Stimulated activated CD4-positive, alpha-beta T cell treated with anti-CD3 and anti-CD28 coated beads, Interleukin-4, amount 100 ng/mL, for 4 hours (primary cell): Measurements from ENCODE around the gene RASSF3.
"Not testable (repeated sequence)": the region's sequence is repeated elsewhere in the genome, so short reads cannot be mapped to it uniquely, and the experiment has no call there.

Experiments used
- DNase-seq, 2 experiments: peaks; one replicate each; pipeline ENCODE4 v3.0.0-alpha.2; 2020

Gene RASSF3, protein sequence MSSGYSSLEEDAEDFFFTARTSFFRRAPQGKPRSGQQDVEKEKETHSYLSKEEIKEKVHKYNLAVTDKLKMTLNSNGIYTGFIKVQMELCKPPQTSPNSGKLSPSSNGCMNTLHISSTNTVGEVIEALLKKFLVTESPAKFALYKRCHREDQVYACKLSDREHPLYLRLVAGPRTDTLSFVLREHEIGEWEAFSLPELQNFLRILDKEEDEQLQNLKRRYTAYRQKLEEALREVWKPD

DNA sequence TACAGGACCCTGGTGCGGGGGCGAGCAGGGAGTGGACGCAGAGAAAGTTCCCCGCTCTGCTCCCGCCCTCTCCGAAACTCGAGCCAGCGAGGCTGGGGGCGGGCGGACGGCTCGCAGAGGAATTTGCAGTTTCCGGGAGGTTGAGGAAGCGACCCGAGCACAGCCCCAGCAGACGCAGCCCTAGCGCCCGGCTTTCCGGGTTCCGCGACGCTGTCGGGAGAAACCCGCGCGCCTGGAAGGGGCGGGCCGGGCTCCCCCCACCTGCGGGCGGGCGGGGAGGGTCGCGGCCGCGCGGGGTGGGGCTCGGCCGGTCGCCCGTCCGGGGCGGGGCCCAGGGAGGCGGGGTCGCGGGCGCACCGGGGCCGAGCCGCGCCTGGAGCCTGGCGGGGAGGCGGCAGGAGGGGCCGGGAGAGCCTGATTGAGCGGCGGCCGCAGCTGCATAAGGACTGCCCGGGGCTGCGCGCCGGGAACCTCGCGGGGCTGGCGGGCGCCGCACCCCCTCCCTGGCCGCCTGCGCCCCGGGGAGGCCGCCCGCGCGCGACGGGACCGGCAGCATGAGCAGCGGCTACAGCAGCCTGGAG lies at the start of gene RASSF3:
Gene RASSF3, plus strand, starts transcription at position 417 of the 581 bp plus-strand sequence. Its CDS starts 138 bp downstream, at position 555.
- DNase-seq = peak; percentile 58 to 77

DNA sequence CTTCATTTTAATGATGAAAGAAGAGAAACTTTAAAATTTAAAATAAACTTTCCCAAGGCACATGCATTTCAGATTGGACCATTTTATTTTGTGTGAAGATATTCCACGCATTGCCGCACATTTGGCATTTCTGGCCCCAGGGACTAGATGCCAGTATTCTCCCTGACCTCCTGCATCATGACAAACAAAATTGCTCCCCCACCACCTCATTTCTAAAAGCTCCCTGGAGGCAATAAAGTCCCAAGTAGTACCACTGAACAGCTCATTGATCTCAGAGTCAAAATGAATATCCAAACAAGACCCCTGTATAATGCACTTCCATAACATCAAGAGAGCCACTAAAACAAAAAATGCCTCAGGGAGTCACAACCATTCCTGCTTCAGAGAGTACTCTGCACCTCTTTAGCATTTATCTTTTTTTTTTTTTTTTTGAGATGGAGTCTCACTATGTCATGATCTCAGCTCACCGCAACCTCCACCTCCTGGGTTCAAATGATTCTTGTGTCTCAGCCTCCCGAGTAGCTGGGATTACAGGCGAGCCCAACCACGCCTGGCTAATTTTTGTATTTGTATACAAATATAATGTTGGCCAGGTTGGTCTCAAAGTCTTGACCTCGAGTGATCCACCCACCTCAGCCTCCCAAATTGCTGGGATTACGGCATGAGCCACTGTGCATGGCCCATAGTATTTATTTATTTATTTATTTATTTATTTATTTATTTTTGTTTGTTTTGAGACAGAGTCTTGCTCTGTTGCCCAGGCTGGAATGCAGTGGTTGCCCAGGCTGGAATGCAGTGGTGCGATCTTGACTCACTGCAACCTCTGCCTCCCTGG lies 48.8 kb upstream of the RASSF3 start:
- no peak for DNase-seq

DNA sequence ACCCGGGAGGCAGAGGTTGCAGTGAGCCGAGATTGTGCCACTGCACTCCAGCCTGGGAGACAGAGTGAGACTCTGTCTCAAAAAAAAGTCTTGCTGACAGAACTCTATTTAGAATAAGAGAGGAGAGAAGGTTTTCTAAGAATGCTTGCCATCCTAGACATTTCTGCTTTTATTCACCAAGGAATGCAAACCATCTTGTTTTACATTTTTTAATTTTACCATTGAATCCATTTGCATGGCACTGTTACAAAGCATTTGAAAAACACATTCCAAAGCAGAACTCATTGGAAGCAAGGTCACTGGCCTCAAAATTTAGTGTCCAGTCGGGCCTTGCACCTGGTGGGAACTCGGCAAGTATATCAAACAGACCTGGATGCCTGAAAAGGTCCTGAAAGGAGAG lies 44.2 kb upstream of the RASSF3 start:
- DNase-seq = no peak

DNA sequence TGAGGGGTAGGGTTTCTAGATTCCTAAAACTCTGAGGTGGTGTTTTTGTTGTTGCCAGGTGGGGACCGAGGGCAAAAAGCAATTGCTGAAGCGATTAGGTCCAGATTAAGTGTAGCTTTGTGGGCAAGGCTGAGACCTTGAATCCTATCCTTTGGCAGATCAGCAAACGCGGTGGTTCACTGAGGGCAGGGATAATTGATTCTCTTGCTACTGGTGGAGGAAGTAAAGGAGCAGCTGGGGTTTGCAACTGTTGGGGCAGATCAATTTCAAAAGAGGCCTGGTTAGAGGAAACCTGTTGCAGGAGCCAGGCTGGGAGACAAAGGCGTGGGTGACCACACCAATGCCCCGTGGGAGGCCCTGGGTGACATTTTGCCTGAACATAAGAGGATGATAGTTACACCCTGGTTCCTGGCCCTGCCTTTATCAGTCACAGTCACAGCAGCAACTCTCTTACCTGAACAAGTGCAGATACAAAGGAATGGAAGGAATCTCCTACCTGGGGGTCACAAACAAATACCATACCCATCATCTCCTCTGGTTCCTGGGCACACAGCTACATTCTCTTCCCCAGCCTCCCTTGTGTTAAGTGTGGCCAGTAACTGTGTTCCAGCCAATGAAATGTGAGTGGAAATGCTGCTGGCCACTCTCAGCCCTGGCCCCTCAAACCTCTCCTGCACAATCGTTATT lies 43.3 kb upstream of the RASSF3 start:
- DNase-seq = no peak

DNA sequence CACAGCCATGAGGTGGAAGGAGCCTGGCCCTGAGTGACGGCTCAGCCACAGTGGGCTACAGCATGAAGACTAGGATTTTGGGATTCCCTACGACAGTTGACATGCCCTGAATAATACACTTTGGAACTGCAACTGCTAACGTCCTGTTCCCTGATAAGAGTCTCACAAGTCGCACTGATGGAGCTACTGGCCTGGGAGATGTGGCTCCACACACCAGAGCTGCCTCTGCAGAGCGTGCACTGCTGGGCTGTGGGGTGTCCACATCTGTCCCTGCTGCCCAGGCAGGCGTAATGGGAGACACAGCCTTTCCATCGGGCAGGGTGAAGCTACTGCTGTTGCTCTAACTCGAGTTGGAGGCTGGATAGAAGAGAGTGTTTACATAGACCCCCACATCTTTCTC lies 42.7 kb upstream of the RASSF3 start:
- no peak for DNase-seq

DNA sequence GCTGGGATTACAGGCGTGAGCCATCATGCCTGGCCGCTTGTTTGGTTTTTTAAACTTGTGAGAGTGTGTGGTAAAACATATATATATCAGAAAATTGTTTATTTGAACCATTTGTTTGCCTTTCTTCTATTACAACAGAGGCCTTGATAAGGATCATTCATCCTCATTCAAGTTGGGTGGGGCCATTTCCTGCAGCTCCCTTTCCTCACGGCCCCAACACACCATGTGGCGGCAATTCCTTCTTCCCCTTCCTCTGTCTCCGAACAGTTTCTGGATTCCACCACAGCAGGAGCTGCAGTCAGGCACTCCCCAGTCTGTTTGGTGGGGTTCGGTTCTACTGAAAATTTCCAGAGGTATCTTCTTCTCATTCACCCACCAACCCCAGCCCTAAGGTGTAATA lies 42.0 kb upstream of the RASSF3 start:
- no peak for DNase-seq

DNA sequence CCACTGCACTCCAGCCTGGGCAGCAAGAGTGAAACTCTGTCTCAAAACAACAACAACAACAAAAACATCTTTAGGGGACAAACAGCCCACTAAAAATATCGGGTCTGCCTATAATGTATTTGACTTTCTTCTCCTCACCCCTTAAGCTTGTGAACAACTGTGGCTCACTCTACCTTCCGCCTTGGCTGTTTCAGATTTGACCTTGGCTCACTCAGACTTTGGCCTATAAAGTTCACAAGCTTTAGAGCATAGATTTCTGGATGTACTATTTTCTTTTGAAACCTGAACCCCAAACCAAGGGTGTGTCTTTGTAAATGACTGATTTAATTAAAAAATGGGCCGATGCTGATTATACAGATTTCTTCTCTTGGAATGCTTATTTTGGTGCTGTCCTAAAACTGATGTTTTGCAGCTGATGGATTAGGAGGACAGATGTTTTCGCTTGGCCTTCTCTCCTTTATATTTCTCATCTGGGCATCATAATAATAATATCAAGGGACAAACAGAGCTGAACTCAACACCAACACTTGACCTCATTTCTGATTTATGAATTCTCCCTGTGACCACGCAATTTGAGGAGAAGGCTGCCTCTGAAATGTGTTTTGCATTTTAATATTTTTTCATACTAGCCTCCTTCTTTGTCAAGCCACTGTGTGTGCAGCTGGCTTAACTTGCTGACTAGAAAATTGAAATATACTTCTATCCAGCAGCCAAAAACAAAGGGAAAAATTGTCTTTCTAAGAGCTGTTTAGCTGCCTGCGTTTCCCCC lies 40.2 kb upstream of the RASSF3 start:
- no peak for DNase-seq

DNA sequence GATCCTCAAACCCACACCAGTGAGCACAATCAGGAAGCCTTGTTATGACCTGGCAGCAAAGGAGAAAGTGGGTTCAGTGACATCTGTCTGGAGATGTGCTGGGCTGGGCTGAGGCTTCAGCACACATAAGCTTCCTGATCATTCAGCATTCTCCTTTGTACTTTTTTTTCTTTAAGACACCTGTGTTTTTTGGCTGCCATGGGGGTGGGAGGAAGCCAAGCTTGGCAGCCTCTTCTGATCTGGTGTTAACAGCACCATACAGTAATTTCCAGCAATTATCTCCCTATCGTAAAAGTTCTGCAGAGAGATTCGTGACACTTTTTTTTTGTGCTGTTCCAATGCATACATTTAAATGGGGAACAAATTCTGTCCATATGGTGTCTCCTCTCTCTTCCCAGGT lies 38.9 kb upstream of the RASSF3 start:
- DNase-seq = no peak

DNA sequence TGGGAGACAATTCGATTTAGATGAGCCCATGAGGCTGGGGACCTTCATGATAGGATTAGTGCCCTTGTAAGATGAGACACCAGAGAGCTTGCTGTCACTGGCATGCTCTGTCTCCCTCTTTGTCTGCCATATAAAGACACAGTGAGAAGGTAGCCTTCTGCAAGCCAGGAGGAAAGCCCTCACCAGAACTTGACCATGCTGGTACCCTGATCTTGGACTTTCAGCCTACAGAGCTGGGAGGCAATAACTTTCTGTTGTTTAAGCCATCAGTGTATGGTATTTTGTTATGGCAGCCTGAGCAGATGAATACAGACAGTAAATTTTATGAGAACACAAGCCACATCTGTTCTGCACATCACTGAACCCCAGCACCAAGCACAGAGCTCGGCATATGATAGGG lies 38.1 kb upstream of the RASSF3 start:
- no peak for DNase-seq

DNA sequence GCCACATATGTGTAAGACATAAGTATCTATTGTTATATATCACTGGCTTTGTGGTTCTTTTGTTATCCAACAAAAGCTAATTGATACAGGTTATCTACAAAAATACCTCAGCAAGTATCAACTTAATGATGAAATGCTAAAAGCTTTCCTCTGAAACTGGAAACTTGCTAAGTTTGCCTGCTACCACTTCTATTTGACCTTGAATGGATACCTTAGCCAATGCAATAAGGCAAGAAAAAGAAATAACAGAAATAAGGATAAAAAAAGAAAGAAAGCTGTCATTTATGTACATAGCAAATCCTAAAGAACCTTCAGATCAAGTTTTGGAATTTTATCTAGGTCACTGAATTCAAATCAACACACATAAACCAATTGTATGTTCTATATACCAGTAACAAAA lies 35.5 kb upstream of the RASSF3 start:
- DNase-seq = no peak

DNA sequence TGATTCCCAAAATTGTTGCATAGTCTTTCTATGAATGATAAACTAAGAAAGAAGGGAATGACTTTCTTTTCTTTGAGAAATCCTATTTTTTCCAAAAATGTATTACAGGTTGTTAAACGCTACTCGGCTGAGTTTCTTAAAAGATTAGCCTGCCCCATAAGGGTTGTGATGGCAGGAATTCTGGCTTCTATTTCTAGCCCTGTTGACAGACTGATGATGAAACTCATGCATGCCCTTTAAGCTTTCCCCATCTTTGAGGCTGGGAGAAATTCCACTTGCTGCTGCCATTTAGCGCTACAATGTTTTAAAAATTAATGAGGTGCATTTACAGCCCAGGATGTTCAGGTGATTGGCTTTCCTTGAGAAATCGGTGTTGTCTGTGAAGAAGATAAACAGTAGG lies 33.2 kb upstream of the RASSF3 start:
- DNase-seq = no peak

DNA sequence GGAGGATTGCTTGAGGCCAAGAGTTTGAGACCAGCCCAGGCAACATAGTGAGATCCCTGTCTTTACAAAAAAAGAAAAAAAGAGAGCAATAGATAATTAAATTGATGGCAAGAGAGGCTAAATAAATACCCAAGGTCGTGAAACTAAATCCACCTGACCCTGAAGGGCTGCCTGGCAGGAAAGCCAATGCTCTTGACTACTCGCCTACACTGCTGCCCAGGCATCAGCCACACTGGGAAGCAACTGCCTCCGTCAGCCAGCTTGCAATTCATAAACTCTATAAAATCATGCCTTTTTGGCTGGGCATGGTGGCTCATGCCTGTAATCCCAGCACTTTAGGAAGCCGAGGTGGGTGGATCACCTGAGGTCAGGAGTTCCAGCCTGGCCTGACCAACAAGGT lies 31.7 kb upstream of the RASSF3 start:
- no peak for DNase-seq

DNA sequence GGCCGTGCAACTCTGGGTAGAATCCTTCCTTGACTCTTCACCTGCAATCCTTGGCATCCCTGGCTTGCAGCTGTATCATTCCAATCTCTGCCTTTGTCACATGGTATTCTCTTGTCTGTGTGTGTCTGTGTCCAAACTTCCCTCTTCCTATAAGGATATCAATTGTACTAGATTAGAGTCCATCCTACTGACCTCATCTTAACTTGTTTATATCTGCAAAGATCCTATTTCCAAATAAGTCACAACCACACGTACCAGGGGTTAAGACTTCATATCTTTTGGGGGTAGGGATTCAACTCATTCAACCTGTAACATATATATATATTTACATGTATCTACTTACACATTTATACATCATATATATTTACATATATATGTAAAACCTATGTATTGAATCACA lies 29.6 kb upstream of the RASSF3 start:
- no peak for DNase-seq

DNA sequence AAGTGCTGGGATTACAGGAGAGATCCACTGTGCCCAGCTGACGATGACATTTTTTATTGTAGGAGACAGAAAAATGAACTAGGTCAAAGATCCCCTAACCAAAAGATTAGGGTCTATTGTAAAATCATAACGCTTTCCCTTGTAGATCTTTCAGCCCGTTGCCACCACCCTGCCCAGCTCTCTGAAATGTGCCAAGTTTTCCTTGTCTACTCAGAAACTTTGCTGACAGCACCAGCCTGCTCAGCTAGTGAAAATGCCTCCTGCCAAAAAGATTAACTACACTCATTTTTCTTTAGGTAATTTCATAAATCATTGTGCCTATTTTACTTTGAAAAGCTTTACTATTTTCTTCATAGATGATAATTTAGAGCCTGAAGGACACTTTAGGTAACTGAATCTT lies 28.2 kb upstream of the RASSF3 start:
- DNase-seq = no peak

DNA sequence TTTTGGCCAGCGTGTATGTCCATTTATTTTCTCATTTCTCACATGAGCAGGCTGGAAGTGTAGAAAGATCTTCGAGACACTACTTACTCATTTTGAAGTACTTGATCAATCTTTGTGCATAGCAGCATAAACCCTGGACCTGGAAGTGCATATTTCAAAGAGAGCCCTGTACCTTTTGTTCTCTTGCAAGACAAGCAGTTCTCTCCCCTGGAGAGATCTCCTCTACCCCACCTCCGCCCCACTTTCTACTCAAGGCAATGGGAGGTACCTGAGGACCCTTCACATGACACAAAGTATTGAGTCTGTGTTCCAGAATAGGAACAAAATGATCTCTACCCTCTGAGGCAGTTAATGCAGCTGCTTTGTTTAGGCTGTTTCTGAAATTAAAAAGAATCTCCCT lies 27.4 kb upstream of the RASSF3 start:
- no peak for DNase-seq

DNA sequence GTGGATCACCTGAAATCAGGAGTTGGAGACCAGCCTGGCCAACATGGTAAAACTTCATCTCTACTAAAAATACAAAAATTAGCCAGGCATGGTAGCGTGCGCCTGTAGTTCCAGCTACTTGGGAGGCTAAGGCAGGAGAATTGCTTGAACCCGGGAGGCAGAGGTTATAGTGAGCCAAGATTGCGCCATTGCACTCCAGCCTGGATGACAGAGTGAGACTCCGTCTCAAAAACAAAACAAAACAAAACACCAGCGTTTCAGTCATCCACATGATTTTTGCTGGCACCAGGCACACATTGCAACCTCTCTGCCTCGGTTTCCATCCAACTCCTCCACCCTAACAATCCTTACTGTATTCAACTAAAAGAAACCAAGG lies 26.9 kb upstream of the RASSF3 start:
- DNase-seq = not testable (repeated sequence)

DNA sequence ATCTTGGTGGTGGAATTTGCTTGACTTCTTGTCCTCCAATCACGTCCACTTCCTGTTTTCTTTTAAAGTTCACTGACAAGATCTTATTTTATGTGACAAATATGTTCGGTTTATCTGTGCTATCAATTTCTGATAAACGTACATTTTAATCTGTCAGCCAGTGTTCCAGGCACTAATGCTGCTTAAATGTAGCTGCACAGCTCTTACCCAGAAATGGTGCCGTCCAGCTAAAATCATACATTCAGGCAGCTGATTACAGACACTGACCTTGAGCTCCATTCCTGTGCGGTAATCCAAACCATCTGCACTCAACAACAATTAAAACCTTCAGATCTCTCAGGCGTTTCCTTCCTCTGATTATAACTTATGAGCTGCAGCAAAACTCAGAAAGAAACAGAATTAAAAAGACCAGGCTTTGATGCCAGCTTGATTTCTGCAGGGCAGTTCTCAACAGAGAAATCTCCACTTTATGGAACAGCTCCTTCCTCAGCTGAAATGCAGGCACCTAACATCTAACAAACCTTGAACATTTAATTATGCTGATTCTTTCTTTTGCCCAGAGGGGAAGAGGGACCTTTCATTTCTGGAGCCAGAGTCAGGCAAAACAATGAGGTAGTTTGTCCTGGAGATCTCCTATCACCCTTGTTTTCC lies 26.4 kb upstream of the RASSF3 start:
- DNase-seq = no peak

DNA sequence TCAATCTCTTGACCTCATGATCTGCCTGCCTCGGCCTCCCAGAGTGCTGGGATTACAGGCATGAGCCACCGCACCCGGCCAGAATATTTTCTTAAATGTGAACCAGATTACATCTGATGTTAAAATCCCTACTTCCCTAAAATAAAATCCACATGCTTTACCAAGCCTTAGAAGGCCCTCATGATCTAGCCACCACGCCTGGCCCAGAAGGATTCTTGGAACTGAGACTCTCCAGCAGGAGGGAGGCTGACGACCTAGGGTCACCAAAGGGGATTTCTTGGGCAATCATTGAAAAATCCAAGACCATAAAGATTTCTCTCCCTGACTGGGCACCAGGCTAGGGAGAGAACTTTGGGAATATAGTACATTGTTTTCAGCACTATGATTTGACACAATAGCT lies 25.2 kb upstream of the RASSF3 start:
- no peak for DNase-seq

DNA sequence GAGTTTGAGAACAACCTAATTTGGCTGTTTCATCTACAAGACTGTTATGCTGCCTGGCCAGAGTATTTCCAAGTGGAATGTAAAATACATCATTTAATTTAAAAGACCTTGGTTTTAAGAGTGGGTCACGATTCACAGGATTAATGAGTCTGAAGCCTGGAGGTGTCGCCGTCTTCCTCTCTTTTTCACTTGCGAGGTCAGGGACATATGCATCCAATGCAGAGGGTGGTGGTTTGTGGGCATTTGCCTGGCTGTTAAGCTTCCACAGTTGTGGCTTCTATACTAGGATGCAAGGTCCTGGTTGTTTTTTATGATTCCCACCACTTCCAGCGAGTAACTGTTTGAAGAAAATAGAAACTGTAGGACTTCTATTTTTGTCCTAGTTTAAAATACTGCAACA lies 22.8 kb upstream of the RASSF3 start:
- DNase-seq = no peak

DNA sequence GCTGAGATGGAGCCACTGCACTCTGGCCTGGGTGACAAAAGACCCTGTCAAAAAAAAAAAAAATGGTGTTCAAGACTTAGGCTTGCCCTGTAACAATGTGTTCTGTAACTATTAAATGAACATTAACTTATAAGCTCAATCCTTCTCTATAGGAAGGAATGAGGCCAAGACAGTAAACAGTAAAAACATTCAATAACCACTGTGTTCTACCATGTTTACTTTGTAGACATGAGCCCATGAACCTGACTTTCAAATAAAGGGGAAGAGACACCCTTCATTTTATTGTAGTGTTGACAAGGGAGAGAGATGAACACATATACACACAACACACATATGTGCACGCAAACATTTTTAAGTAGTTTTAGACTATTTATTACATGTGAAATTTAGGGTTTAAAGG lies 20.1 kb upstream of the RASSF3 start:
- DNase-seq = no peak

DNA sequence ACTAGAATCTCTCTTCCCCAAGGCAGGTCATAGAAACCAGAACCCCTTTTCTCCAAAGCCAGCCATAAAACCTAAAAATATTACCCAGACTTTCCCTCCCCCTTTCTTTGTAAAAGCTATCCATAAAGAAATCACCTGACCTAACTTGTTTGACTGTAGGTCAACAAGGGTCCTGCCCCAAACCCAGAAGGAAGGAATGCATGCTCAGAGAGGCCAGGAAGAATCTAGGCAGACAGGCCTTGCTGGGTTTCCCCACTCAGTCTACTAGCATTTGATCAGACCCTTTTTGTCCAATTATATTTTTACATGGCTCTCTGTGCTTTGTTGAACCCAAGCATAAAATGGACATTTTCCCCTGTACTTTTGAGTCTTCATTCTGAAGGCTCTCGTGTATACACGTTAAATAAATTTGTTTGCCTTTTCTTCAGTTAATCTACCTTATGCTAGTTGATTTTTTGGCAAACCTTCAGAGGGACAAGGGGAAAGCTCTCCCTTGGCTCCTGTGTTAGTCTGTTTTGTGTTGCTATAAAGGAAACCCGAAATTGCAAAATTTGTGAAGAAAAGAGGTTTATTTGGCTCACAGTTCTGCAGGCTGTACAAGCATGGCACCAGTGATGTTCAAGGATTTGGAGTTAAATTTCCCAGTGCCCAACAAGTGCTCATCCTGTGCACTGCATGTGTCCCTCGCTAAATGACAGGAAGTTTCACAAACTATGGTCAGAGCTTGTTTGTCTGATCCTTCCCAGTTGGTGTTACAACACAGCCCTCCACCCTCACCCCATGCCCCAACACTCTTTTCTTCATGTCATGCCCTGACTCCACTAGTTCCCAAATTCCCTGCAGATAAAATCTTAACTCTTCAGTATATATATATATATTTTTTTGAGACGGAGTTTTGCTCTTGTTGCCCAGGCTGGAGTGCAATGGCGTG lies 14.2 kb upstream of the RASSF3 start:
- no peak for DNase-seq
